Stomach (tissue), 4 donors: ENCODE measurements around the gene CARD19.

ENCODE experiments used
- EP300 ChIP-seq: sonication (generic); formaldehyde crosslinking; IDR thresholded peaks from one replicate; pipeline ENCODE4 v1.6.1; 2017; ENCODE audit warnings: antibody characterized with exemption
- POLR2AphosphoS5 ChIP-seq, 3 donors: sonication (generic); formaldehyde crosslinking; IDR thresholded peaks; one replicate each; pipeline ENCODE4 v1.6.1; 2016; ENCODE audit warnings: antibody characterized with exemption in 3 of 3
- TF ChIP-seq, protein P1 (sequence below), 7 experiments: fragments of 450-650 bp in 4 of 7; fragments of 200-600 bp in 3 of 7; sonication (generic) in 3 of 7; IDR thresholded peaks; one replicate each; pipeline ENCODE4 v1.5.1; 2016 to 2019; ENCODE audit warnings: antibody characterized with exemption in 7 of 7, control low read depth in 2 of 7, mild to moderate bottlenecking in 1 of 7

DNA sequence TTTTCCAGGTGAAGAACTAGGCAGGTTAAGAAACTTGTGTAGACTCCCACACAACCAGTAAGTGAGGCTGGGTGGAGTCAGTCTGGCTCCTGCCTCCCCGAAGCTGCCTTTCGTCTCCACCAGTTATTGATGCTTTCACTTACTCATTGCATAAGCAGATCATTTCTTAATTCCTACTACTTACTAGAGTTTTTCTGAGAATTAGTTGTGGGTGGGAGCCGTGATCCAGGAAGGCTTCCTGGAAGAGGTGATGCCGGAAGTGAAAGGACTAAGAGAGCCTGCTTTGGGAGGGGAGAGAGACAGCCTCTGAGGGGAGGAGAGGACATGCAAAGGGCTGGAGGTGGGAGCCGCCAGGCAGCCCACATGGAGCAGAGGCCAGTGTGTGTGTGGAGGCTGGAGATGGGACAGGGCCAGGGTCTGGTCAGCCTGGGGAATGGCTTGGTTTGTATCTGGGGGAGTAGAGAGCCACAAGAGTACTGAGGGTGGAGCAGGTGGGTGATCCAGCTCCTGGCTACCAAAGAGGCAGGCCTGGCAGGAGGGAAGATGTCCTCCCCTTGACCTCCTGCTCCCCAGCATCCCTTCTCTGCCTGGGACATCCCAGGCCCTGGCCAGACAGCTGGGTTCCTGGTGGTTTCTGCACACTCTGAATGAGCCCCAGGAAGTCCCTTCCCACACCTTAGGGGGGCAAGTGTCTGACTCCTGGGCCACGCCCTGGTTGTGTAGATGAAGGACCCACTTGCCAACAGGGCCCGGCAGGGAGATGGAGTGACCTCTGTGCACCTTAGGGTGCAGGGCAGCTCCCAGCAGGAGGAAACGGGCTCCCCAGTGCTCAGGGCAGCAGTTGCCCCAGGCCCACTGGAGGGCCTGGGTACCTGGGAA lies 12.2 kb upstream of the CARD19 start:
- TF ChIP-seq EP300 (no peak), POLR2AphosphoS5 (IDR thresholded peaks at IDR 0.05) (no peak)
- TF ChIP-seq, protein P1, sequence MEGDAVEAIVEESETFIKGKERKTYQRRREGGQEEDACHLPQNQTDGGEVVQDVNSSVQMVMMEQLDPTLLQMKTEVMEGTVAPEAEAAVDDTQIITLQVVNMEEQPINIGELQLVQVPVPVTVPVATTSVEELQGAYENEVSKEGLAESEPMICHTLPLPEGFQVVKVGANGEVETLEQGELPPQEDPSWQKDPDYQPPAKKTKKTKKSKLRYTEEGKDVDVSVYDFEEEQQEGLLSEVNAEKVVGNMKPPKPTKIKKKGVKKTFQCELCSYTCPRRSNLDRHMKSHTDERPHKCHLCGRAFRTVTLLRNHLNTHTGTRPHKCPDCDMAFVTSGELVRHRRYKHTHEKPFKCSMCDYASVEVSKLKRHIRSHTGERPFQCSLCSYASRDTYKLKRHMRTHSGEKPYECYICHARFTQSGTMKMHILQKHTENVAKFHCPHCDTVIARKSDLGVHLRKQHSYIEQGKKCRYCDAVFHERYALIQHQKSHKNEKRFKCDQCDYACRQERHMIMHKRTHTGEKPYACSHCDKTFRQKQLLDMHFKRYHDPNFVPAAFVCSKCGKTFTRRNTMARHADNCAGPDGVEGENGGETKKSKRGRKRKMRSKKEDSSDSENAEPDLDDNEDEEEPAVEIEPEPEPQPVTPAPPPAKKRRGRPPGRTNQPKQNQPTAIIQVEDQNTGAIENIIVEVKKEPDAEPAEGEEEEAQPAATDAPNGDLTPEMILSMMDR (IDR thresholded peaks at IDR 0.05): no peak
